Osteoblast (primary cell): ENCODE data around the gene MSL3B.

ENCODE experiments used
- DNase-seq: peaks from one replicate; pipeline ENCODE4 v3.0.0; 2011; ENCODE audit warnings: low spot score, mixed read lengths; ENCODE audit not compliant: insufficient read length; ENCODE audit errors: missing footprints
- H2AFZ ChIP-seq: 2 replicates; pipeline ENCODE4 v1.6.0; 2011; ENCODE audit warnings: mild to moderate bottlenecking, low read length
- H3K27ac ChIP-seq: 2 replicates; pipeline ENCODE4 v1.5.1; 2011; ENCODE audit warnings: mild to moderate bottlenecking, low read depth, low read length, moderate library complexity
- H3K27me3 ChIP-seq: 2 replicates; pipeline ENCODE4 v1.6.0; 2012; ENCODE audit warnings: mild to moderate bottlenecking, control low read depth, inconsistent platforms, low read length, moderate library complexity; ENCODE audit not compliant: insufficient read depth
- H3K36me3 ChIP-seq: 2 replicates; pipeline ENCODE4 v1.5.1; 2011; ENCODE audit warnings: mild to moderate bottlenecking, low read length, control low read depth, moderate library complexity; ENCODE audit not compliant: insufficient read depth
- H3K4me1 ChIP-seq: 2 replicates; pipeline ENCODE4 v1.5.1; 2011; ENCODE audit warnings: mild to moderate bottlenecking, low read length, control low read depth, moderate library complexity; ENCODE audit not compliant: insufficient read depth
- H3K4me2 ChIP-seq: 2 replicates; pipeline ENCODE4 v1.6.0; 2011; ENCODE audit warnings: mild to moderate bottlenecking, low read length; ENCODE audit not compliant: insufficient read depth
- H3K4me3 ChIP-seq: fragments of 200-600 bp; sonication (generic); 3 replicates; pipeline ENCODE4 v1.5.1; 2012; ENCODE audit warnings: mild to moderate bottlenecking, low read length, inconsistent platforms; ENCODE audit not compliant: insufficient read depth
- H3K79me2 ChIP-seq: 2 replicates; pipeline ENCODE4 v1.6.0; 2012; ENCODE audit warnings: mild to moderate bottlenecking, low read length, control low read depth, inconsistent platforms; ENCODE audit not compliant: insufficient read depth
- H3K9me3 ChIP-seq: 2 replicates; pipeline ENCODE4 v1.5.1; 2011; ENCODE audit warnings: low read depth, low read length, control low read depth
- H4K20me1 ChIP-seq: 2 replicates; pipeline ENCODE4 v1.6.0; 2012; ENCODE audit warnings: mild to moderate bottlenecking, low read length, control low read depth; ENCODE audit not compliant: insufficient read depth
- TF ChIP-seq, protein P1 (sequence below): IDR thresholded peaks from 2 replicates; pipeline ENCODE4 v1.5.1; 2011; ENCODE audit warnings: mild to moderate bottlenecking, low read depth, low read length, moderate library complexity; ENCODE audit errors: extremely low read depth

Gene MSL3B

DNA sequence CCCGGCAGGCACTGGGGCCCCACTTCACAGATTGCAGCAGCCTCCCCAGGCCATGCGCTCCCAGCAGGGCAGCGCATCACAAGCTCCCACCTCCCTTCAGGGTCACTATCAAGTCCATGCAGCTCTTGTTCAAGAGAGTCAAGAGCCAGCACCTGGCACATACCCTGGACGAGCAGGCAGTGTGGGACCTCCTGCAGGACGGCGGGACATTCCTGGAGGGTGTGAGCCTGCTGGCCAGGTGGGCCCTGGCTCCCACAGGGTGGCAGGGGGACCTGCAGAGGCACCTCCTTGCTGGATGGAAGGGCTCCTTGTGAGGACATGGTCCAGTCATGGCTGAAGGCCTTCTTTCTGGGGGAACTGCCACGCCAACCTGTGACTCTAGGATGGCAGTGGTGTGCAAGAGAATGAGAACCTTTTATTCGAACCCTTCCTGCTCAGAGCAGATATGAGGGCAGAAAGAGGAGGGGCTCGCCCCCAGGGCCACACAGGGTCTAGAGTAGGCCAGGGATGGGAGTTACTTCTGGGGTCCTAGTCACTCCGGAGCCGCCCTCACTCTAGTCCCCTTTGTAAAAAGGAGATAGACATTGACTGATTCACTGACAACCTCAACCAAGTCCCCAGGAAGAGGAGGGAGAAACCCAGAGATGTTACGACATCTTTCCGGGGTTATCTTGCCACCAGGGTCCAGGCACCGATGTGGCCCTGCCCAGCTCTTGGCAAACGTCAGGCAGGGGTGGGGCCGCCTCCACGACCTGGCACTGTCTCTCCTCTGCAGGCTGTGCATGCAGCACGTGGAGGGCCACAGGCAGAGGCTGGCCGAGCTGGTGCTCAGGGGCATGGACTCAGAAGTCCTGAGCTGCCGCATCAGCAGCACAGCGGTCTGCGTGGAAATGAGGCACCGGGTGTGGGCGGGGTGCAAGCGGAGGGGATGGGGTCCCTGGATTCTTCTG, 45.1 kb downstream of the MSL3B start:
- H3K27ac ChIP-seq, result no peak overlapping the region

DNA sequence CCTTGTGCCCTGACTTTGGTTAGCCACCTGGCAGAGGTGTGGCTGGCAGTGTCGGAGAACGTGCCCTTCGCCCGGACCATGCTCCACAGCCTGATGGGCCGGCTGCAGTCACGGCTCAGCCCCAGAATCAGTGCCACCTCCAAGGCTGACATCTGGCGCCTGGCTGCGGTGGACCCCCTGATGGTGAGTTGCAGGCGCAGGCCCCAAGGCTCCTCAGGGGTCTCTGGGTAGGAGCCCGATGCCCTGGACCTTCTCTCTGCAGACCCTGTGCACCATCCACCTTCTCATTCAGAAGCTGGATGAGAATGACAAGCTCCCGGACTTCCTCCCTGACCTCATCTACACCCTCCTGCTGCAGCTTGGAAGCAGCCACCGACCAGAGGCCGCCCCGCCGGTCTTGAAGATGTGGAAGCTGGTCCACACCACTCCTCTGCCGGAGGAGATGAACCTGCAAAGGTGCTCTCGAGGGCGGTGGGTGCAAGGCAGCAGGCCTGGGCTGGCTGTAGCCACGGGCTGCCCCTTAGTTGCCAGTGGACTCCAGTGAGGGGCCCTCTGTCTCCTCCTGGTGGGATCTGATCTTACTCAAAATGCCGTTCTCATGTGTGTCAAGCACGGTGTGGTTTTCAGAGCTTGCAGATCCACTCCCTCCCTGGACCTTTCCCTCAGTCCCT, 46.0 kb downstream of the MSL3B start:
- DNase-seq, result peak; percentile 19
- Histone ChIP-seq H3K36me3 (no peaks in the 10 kb centered on the region), H3K4me1 (no peaks in the 10 kb centered on the region), H3K9me3 (no peaks in the 10 kb centered on the region), H3K27me3 (peaks cover 3% of the 10 kb centered on the region), H3K4me3 (no peak overlapping the region), H4K20me1 (no peaks in the 10 kb centered on the region), H2AFZ (no peak overlapping the region), H3K79me2 (no peaks in the 10 kb centered on the region), H3K4me2 (no peak overlapping the region), H3K27ac (no peak overlapping the region)
- TF ChIP-seq, protein P1, sequence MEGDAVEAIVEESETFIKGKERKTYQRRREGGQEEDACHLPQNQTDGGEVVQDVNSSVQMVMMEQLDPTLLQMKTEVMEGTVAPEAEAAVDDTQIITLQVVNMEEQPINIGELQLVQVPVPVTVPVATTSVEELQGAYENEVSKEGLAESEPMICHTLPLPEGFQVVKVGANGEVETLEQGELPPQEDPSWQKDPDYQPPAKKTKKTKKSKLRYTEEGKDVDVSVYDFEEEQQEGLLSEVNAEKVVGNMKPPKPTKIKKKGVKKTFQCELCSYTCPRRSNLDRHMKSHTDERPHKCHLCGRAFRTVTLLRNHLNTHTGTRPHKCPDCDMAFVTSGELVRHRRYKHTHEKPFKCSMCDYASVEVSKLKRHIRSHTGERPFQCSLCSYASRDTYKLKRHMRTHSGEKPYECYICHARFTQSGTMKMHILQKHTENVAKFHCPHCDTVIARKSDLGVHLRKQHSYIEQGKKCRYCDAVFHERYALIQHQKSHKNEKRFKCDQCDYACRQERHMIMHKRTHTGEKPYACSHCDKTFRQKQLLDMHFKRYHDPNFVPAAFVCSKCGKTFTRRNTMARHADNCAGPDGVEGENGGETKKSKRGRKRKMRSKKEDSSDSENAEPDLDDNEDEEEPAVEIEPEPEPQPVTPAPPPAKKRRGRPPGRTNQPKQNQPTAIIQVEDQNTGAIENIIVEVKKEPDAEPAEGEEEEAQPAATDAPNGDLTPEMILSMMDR, result no peak

More for the DNA sequence above, 45.1 kb downstream of the MSL3B start:
- Histone ChIP-seq H3K36me3 (no peaks in the 10 kb centered on the region), H3K4me1 (no peaks in the 10 kb centered on the region), H3K4me2 (no peak overlapping the region), H3K27me3 (peaks cover 3% of the 10 kb centered on the region), H4K20me1 (no peaks in the 10 kb centered on the region), H2AFZ (no peak overlapping the region), H3K4me3 (no peak overlapping the region), H3K79me2 (no peaks in the 10 kb centered on the region), H3K9me3 (no peaks in the 10 kb centered on the region)
- peak; percentile 66 for DNase-seq
- TF ChIP-seq, protein P1, result no peak

DNA sequence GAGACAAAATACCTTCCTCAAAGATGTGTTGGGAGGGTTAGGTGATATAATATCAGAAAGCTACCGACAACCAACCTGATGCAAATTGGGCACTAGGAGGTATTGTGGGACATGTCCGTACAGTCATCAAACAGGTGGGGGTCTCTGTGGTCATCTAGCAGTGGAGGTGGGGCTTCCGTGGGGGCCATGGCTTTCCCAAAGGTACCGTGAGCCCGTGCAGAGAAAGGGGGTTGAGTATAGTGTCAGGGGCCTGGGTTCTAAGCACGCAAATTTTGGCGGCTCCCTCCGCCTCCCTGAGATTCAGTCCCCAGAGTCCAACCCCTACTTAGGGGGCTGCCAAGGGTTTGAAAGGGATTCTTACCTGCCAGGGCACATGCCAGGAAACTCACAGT, 46.5 kb downstream of the MSL3B start:
- no peaks in the 10 kb centered on the region for H3K79me2 ChIP-seq
- no peak overlapping the region for H3K4me3 ChIP-seq
- H3K27ac ChIP-seq, result no peak overlapping the region
- no peaks in the 10 kb centered on the region for H3K9me3 ChIP-seq
- TF ChIP-seq, protein P1, result no peak
- DNase-seq, result no peak
- no peak overlapping the region for H2AFZ ChIP-seq
- H4K20me1 ChIP-seq, result no peaks in the 10 kb centered on the region
- no peaks in the 10 kb centered on the region for H3K4me1 ChIP-seq
- no peaks in the 10 kb centered on the region for H3K36me3 ChIP-seq
- H3K4me2 ChIP-seq, result no peak overlapping the region
- H3K27me3 ChIP-seq, result peaks cover 3% of the 10 kb centered on the region

DNA sequence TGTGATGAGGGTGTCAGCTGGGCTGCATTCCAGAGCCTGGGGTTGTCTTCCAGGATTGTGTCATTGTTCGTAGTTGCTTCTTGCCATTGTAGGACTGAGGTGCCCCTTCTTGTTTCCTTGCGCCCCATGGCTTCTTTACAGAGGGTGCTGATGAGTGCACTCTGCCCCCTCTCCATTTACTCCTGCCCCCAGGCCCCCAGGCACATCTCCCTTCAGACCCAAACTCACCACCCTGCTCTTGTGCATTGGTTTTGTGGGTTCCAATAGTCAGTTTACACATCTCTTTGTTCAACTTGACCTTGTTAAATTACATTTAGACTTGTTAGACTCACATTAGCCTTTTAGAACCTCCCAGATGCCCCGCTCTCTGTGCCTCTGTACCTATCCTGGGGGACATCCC, 47.0 kb downstream of the MSL3B start:
- peaks cover 8% of the 10 kb centered on the region for H3K27me3 ChIP-seq
- TF ChIP-seq, protein P1, result no peak
- no peak overlapping the region for H3K27ac ChIP-seq
- H3K79me2 ChIP-seq, result no peaks in the 10 kb centered on the region
- H3K4me1 ChIP-seq, result no peaks in the 10 kb centered on the region
- no peak overlapping the region for H3K4me3 ChIP-seq
- H4K20me1 ChIP-seq, result no peaks in the 10 kb centered on the region
- DNase-seq, result peak; percentile 73
- no peaks in the 10 kb centered on the region for H3K9me3 ChIP-seq
- no peaks in the 10 kb centered on the region for H3K36me3 ChIP-seq
- H3K4me2 ChIP-seq, result no peak overlapping the region
- H2AFZ ChIP-seq, result no peak overlapping the region
